Measurements from ENCODE around the gene VRTN.

Gene VRTN

DNA sequence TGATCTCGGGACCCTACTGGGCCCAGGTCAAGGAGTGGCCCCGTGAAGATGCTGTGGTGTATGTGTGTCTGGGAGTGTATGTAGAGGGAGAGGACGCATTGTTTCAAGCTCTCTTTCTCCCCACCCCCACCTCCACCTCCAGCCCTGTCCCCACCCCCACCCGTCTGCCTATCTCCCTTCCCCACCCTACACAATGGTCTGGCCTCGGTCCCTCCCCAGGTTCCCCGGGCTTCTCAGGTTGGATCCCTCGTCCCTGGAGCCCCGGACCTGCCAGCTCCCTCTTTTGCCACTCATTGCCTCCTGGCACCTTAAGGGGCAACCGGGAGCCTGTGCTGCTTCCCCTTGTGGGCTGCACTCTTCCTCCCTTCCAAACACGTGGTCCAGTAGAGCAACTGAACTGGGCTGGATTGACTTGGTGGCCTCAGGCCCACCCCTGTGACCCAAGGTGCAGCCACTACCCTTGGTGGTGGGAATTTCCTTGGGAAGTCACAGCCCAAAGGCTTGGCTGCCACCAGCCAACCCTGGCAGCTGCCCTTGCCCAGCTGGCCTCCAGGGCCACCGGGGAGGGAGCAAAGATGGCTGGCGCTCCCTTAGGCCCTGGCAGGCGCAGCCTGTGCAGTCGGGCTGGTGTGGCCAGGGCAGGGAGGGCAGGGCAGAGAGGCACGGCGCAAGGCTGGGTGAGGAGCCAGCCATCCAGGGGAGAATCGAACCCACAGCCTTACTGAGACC lies 628 bp downstream of the VRTN start:
- Histone ChIP-seq H3K79me2 (ENCODE audit: control insufficient read depth, low read length) (no peaks in the 10 kb centered on the region), H3K4me3 (ENCODE audit: low read length) (no peak overlapping the region), H3K27ac (ENCODE audit: low read depth, low read length) (no peak overlapping the region), H3K4me2 (ENCODE audit: low read length) (no peak overlapping the region), H3K9me2 (replicated peaks; ENCODE audit: control insufficient read depth, low read length) (no peaks in the 10 kb centered on the region), H3F3A (ENCODE audit: control insufficient read depth, insufficient read depth) (no peaks in the 10 kb centered on the region), H4K20me1 (ENCODE audit: control insufficient read depth, insufficient read depth, low read depth, low read length) (no peaks in the 10 kb centered on the region), H3K27me3 (ENCODE audit: control insufficient read depth, low read length) (peaks cover 7% of the 10 kb centered on the region), H3K36me3 (ENCODE audit: control insufficient read depth, low read length) (no peaks in the 10 kb centered on the region), H3K4me1 (ENCODE audit: control insufficient read depth, low read length) (no peaks in the 10 kb centered on the region), H3K9me3 (ENCODE audit: control insufficient read depth, insufficient read depth, low read length) (no peaks in the 10 kb centered on the region)
- TF ChIP-seq, protein P1, sequence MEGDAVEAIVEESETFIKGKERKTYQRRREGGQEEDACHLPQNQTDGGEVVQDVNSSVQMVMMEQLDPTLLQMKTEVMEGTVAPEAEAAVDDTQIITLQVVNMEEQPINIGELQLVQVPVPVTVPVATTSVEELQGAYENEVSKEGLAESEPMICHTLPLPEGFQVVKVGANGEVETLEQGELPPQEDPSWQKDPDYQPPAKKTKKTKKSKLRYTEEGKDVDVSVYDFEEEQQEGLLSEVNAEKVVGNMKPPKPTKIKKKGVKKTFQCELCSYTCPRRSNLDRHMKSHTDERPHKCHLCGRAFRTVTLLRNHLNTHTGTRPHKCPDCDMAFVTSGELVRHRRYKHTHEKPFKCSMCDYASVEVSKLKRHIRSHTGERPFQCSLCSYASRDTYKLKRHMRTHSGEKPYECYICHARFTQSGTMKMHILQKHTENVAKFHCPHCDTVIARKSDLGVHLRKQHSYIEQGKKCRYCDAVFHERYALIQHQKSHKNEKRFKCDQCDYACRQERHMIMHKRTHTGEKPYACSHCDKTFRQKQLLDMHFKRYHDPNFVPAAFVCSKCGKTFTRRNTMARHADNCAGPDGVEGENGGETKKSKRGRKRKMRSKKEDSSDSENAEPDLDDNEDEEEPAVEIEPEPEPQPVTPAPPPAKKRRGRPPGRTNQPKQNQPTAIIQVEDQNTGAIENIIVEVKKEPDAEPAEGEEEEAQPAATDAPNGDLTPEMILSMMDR (IDR thresholded peaks at IDR 0.05; ENCODE audit: low read depth, low read length, poor library complexity, severe bottlenecking): no peak
- no peak for TF ChIP-seq EZH2phosphoT487 (IDR thresholded peaks at IDR 0.05; ENCODE audit: borderline replicate concordance, low read length)

DNA sequence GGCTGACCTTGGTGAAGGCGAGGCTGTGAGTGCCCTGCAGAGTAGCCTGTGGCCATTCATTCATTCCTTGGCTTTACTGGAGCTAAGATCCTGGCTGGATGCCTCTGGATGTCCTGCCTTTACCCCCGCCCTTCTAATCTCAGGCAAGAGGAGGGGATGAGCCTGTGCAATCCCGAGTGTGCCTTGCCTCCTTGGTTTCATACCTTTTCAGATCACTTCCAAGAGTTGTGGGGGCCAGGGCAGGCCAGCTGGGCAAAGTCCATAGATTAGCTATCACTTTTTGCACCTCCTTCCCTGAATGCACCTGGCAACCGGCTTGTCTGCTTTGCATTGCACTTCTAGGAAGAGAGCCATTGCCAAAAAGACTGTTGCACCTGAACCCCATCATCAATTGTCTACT lies 1.5 kb downstream of the VRTN start:
- no peaks in the 10 kb centered on the region for H3K9me2 ChIP-seq (replicated peaks; ENCODE audit: control insufficient read depth, low read length)
- no peaks in the 10 kb centered on the region for H3K9me3 ChIP-seq (ENCODE audit: control insufficient read depth, insufficient read depth, low read length)
- no peaks in the 10 kb centered on the region for H4K20me1 ChIP-seq (ENCODE audit: control insufficient read depth, insufficient read depth, low read depth, low read length)
- H3F3A ChIP-seq (ENCODE audit: control insufficient read depth, insufficient read depth): no peaks in the 10 kb centered on the region
- no peaks in the 10 kb centered on the region for H3K79me2 ChIP-seq (ENCODE audit: control insufficient read depth, low read length)
- peaks cover 7% of the 10 kb centered on the region for H3K27me3 ChIP-seq (ENCODE audit: control insufficient read depth, low read length)
- no peak overlapping the region for H3K27ac ChIP-seq (ENCODE audit: low read depth, low read length)
- no peak overlapping the region for H3K4me2 ChIP-seq (ENCODE audit: low read length)
- H3K36me3 ChIP-seq (ENCODE audit: control insufficient read depth, low read length): no peaks in the 10 kb centered on the region
- no peak for TF ChIP-seq EZH2phosphoT487 (IDR thresholded peaks at IDR 0.05; ENCODE audit: borderline replicate concordance, low read length)
- TF ChIP-seq, protein P1 (IDR thresholded peaks at IDR 0.05; ENCODE audit: low read depth, low read length, poor library complexity, severe bottlenecking): no peak
- no peak overlapping the region for H3K4me3 ChIP-seq (ENCODE audit: low read length)
- no peaks in the 10 kb centered on the region for H3K4me1 ChIP-seq (ENCODE audit: control insufficient read depth, low read length)

DNA sequence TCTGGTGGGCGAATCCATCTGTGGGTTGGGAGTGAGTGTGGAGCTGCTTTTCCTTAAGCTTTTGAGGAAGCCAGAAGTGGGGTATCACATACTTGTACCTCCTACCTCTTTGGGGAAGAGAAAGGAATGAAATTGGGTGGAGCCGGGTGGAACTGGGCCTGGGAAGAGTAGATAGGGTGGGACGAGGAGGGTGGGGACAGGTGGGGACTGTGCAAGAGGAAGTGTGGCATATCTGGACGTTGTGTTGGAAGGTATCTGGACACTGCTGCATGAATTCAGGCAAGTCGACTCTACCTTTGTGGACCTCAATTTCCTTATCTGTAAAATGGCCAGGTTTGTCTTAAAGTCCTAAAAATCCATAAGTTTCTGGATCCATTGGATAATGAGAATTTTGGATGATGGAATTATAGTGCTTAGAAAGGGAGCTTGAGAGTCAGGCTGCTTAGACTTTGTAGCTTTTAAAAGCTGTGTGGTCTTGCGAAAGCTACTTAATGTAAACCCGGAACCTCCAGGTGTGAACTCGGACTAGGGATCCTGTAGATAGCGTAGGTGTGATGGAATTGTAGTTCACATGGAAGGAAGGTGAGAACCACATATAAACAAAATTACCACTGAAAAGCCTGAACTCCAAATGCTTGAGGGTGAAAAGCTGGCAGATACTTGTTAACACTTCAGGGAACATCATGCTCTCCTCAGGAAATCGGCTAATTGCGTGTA lies 2.1 kb downstream of the VRTN start:
- no peaks in the 10 kb centered on the region for H3F3A ChIP-seq (ENCODE audit: control insufficient read depth, insufficient read depth)
- peaks cover 7% of the 10 kb centered on the region for H3K27me3 ChIP-seq (ENCODE audit: control insufficient read depth, low read length)
- TF ChIP-seq, protein P1 (IDR thresholded peaks at IDR 0.05; ENCODE audit: low read depth, low read length, poor library complexity, severe bottlenecking): no peak
- TF ChIP-seq EZH2phosphoT487 (IDR thresholded peaks at IDR 0.05; ENCODE audit: borderline replicate concordance, low read length): no peak
- no peak overlapping the region for H3K4me2 ChIP-seq (ENCODE audit: low read length)
- H3K79me2 ChIP-seq (ENCODE audit: control insufficient read depth, low read length): no peaks in the 10 kb centered on the region
- H3K9me2 ChIP-seq (replicated peaks; ENCODE audit: control insufficient read depth, low read length): no peaks in the 10 kb centered on the region
- H3K4me1 ChIP-seq (ENCODE audit: control insufficient read depth, low read length): no peaks in the 10 kb centered on the region
- no peak overlapping the region for H3K27ac ChIP-seq (ENCODE audit: low read depth, low read length)
- H3K36me3 ChIP-seq (ENCODE audit: control insufficient read depth, low read length): no peaks in the 10 kb centered on the region
- H3K9me3 ChIP-seq (ENCODE audit: control insufficient read depth, insufficient read depth, low read length): no peaks in the 10 kb centered on the region
- H4K20me1 ChIP-seq (ENCODE audit: control insufficient read depth, insufficient read depth, low read depth, low read length): no peaks in the 10 kb centered on the region
- no peak overlapping the region for H3K4me3 ChIP-seq (ENCODE audit: low read length)
